Esophagus muscularis mucosa (tissue), 4 donors: ENCODE data around the gene FITM1. TPM values are rescaled to one million over a fixed set of nuclear protein-coding genes. Genes with fewer than 3 reads are reported as not detected.

Experiments
- DNase-seq: peaks from one replicate; pipeline ENCODE4 v3.0.0-alpha.2; 2017; ENCODE audit errors: extremely low spot score
- H3K27ac ChIP-seq, 4 donors: fragments of 200-600 bp; sonication (generic); replicated peaks in 1 of 4; 1 replicate in 3 of 4; 2 replicates in 1 of 4; pipeline ENCODE4 v1.5.1; 2016 to 2019; ENCODE audit warnings: mild to moderate bottlenecking in 1 of 4
- H3K27me3 ChIP-seq, 4 donors: fragments of 200-600 bp; sonication (generic); one replicate each; pipeline versions ENCODE4 v1.5.1 to v1.6.0; 2016 to 2019
- H3K36me3 ChIP-seq, 4 donors: fragments of 200-600 bp; sonication (generic); one replicate each; pipeline ENCODE4 v1.5.1; 2016 to 2019
- H3K4me1 ChIP-seq, 4 donors: fragments of 200-600 bp; sonication (generic); one replicate each; pipeline ENCODE4 v1.5.1; 2016 to 2019
- H3K4me3 ChIP-seq, 4 donors: fragments of 200-600 bp; sonication (generic); 1 replicate in 2 of 4; 2 replicates in 2 of 4; pipeline ENCODE4 v1.5.1; 2016 to 2019; ENCODE audit warnings: mild to moderate bottlenecking in 4 of 4, moderate library complexity in 1 of 4
- H3K9me3 ChIP-seq, 4 donors: fragments of 200-600 bp; sonication (generic); 1 replicate in 3 of 4; 2 replicates in 1 of 4; pipeline ENCODE4 v1.5.1; 2016 to 2019
- CTCF ChIP-seq, 3 experiments: fragments of 200-600 bp in 2 of 3; fragments of 450-650 bp in 1 of 3; sonication (generic) in 2 of 3; IDR thresholded peaks; one replicate each; pipeline ENCODE4 v1.5.1; 2017 to 2019; ENCODE audit warnings: antibody characterized with exemption in 3 of 3, mild to moderate bottlenecking in 2 of 3, moderate library complexity in 1 of 3
- EP300 ChIP-seq: sonication (generic); formaldehyde crosslinking; IDR thresholded peaks from one replicate; pipeline ENCODE4 v1.6.1; 2017; ENCODE audit warnings: antibody characterized with exemption
- POLR2A ChIP-seq: fragments of 450-650 bp; IDR thresholded peaks from one replicate; pipeline ENCODE4 v1.6.1; 2017; ENCODE audit warnings: antibody characterized with exemption, moderate library complexity, mild to moderate bottlenecking, low read depth
- POLR2AphosphoS5 ChIP-seq, 2 donors: sonication (generic); formaldehyde crosslinking; IDR thresholded peaks; one replicate each; pipeline ENCODE4 v1.6.1; 2017; ENCODE audit warnings: antibody characterized with exemption in 2 of 2
- WGBS: methylation state at CpG from one replicate; pipeline ENCODE4 v1.1.5; 2018; 5-methylcytosine and 5-hydroxymethylcytosine counted together
- intact Hi-C: fragments of 100-400 bp; cut with DNase I; formaldehyde crosslinking; loops from one replicate; pipeline ENCODE4 v1.15.1; 2023
- total RNA-seq, 4 donors: library from RNA; depleted of rRNA; stranded (reverse); fragments of >200 nt; gene quantifications; one replicate each; pipeline versions ENCODE4 v1.1.0 to v1.2.1, GENCODE V29; 2016

FITM1 gene
- total RNA-seq, 4 donors from 2014 or later: 0.34 to 0.83 (median 0.52) TPM; not detected in 1

- no peak for DNase-seq
- TF ChIP-seq EP300 (no peak), POLR2A (no peak), CTCF (IDR thresholded peaks at IDR 0.05) (no peak), POLR2AphosphoS5 (IDR thresholded peaks at IDR 0.05) (no peak)
- Histone ChIP-seq H3K4me1 (peaks cover 13 to 19% (median 17%) of the 10 kb centered on the region in 4 donors), H3K36me3 (peaks cover 58 to 79% (median 69%) of the 10 kb centered on the region in 4 donors), H3K27me3 (no peaks in the 10 kb centered on the region), H3K9me3 (no peaks in the 10 kb centered on the region), H3K4me3 (no peak overlapping the region), H3K27ac (no peak overlapping the region)
- 90% methylated on average over 12 of the region's 12 CpGs for WGBS
- intact Hi-C loops: no loop called here
Measured at GRCh38 chr14:24157331-24157730, 26.9 kb downstream of the FITM1 start.

- DNase-seq: no peak
- Histone ChIP-seq H3K36me3 (peaks cover 64 to 77% (median 72%) of the 10 kb centered on the region in 4 donors), H3K9me3 (no peaks in the 10 kb centered on the region), H3K4me3 (no peak overlapping the region), H3K4me1 (peaks cover 27 to 45% (median 38%) of the 10 kb centered on the region in 4 donors), H3K27ac (peak overlapping the region; percentile 88 to 92 (median 90)), H3K27me3 (no peaks in the 10 kb centered on the region)
- intact Hi-C loops: loop anchor here (5.0 kb wide), 1 partner anchor 53 kb away; no protein-coding TSS in a partner anchor
- 82% methylated on average over 10 of the region's 11 CpGs for WGBS
- TF ChIP-seq CTCF (IDR thresholded peaks at IDR 0.05): no peak
- TF ChIP-seq POLR2AphosphoS5 (IDR thresholded peaks at IDR 0.05): no peak
- TF ChIP-seq EP300: no peak
- TF ChIP-seq POLR2A: no peak
Measured at GRCh38 chr14:24159777-24160498, 29.5 kb downstream of the FITM1 start.

GRCh38 chr14:24160499-24160849 is 30.0 kb downstream of the FITM1 start:
- Histone ChIP-seq H3K4me1 (peaks cover 27 to 48% (median 39%) of the 10 kb centered on the region in 4 donors), H3K27me3 (no peaks in the 10 kb centered on the region), H3K9me3 (no peaks in the 10 kb centered on the region), H3K27ac (peak overlapping the region; percentile 88 to 92 (median 90)), H3K4me3 (peak overlapping the region in 1 of 4 donors; percentile 66), H3K36me3 (peaks cover 64 to 77% (median 72%) of the 10 kb centered on the region in 4 donors)
- TF ChIP-seq POLR2AphosphoS5 (IDR thresholded peaks at IDR 0.05) (no peak), POLR2A (no peak), EP300 (no peak), CTCF (IDR thresholded peaks at IDR 0.05) (no peak)
- no peak for DNase-seq
- intact Hi-C loops: loop anchor here (5.0 kb wide), 1 partner anchor 53 kb away; no protein-coding TSS in a partner anchor
- WGBS: 86% methylated on average over 1 of the region's 4 CpGs

GRCh38 chr14:24160850-24161804 is 30.7 kb downstream of the FITM1 start, which contains the start of gene IRF9:
Gene IRF9 (plus strand): TSS chr14:24161265. CDS start chr14:24162145, 880 bp downstream.
- intact Hi-C loops: loop anchor here (5.0 kb wide), 1 partner anchor 54 kb away; no protein-coding TSS in a partner anchor
- TF ChIP-seq POLR2AphosphoS5 (IDR thresholded peaks at IDR 0.05) (peak; percentile 90 to 98), CTCF (IDR thresholded peaks at IDR 0.05) (peak in 2 of 3 experiments; percentile 94 to 95), POLR2A (no peak)
- H3K27ac ChIP-seq: peak within 1 kb of the TSS; percentile 88 to 92 (median 90)
- H3K36me3 ChIP-seq: peaks cover 64 to 77% (median 72%) of the 10 kb centered on the region in 4 donors
- H3K4me1 ChIP-seq: peaks cover 27 to 48% (median 39%) of the 10 kb centered on the region in 4 donors
- H3K4me3 ChIP-seq: peak within 1 kb of the TSS; percentile 66 to 73 (median 69)
- no peaks in the 10 kb centered on the region for H3K27me3 ChIP-seq
- WGBS: 0% methylated on average over 12 of the region's 12 CpGs
- DNase-seq: peak; percentile 99
- H3K9me3 ChIP-seq: no peaks in the 10 kb centered on the region
